22Rv1 (cell line): ENCODE results near the gene OR6J1.

Source experiments
- ZFX ChIP-seq: fragments of 450-650 bp; IDR thresholded peaks from 2 replicates; pipeline ENCODE4 v1.6.1; 2017; ENCODE audit warnings: antibody characterized with exemption, borderline replicate concordance
- TF ChIP-seq, protein P1 (sequence below): fragments of 450-650 bp; IDR thresholded peaks from 2 replicates; pipeline ENCODE4 v1.5.1; 2017; ENCODE audit warnings: mild to moderate bottlenecking

DNA sequence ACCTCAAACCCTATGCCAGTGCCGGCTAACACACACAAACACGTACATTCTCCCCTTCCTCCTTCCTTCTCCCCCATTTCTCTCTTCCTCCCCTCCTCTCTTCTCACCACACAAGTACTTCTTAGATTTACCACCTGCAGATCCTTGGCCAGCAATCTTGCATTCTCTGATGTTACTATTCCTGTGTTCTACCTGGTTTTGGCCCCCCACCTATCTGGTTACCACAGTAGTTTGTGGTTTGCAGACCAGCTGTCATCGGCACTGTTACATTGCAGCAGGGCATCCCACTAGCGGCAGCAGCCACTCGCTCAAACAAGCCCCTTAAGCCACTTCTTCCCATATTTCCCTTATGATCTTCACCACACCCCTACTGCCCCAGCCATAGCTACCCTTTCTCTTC is 42.2 kb downstream of the OR6J1 start:
- TF ChIP-seq, protein P1, sequence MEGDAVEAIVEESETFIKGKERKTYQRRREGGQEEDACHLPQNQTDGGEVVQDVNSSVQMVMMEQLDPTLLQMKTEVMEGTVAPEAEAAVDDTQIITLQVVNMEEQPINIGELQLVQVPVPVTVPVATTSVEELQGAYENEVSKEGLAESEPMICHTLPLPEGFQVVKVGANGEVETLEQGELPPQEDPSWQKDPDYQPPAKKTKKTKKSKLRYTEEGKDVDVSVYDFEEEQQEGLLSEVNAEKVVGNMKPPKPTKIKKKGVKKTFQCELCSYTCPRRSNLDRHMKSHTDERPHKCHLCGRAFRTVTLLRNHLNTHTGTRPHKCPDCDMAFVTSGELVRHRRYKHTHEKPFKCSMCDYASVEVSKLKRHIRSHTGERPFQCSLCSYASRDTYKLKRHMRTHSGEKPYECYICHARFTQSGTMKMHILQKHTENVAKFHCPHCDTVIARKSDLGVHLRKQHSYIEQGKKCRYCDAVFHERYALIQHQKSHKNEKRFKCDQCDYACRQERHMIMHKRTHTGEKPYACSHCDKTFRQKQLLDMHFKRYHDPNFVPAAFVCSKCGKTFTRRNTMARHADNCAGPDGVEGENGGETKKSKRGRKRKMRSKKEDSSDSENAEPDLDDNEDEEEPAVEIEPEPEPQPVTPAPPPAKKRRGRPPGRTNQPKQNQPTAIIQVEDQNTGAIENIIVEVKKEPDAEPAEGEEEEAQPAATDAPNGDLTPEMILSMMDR = no peak
- no peak for TF ChIP-seq ZFX
